Gastroesophageal sphincter (tissue), 3 donors: Measurements from ENCODE around the gene ENPEP.

ENCODE experiments used
- CTCF ChIP-seq, 4 experiments: fragments of 200-600 bp in 2 of 4; fragments of 450-650 bp in 2 of 4; sonication (generic) in 1 of 4; IDR thresholded peaks; one replicate each; pipeline ENCODE4 v1.5.1; 2017 to 2019; ENCODE audit warnings: antibody characterized with exemption in 4 of 4, mild to moderate bottlenecking in 2 of 4, moderate library complexity in 2 of 4
- EP300 ChIP-seq: sonication (generic); formaldehyde crosslinking; IDR thresholded peaks from one replicate; pipeline ENCODE4 v1.6.1; 2017; ENCODE audit warnings: antibody characterized with exemption, mild to moderate bottlenecking

GRCh38 chr4:110508827-110509710 is 33.1 kb downstream of the ENPEP start:
- TF ChIP-seq CTCF (IDR thresholded peaks at IDR 0.05) = peak in 1 of 4 experiments; percentile 22
- no peak for TF ChIP-seq EP300
